Mesenteric fat pad (tissue), 1 donor: ENCODE results near the gene SYNDIG1. TPM values are rescaled to one million over a fixed set of nuclear protein-coding genes. Genes with fewer than 3 reads are reported as not detected.
"Not testable (repeated sequence)": the region's sequence is repeated elsewhere in the genome, so short reads cannot be mapped to it uniquely, and the experiment has no call there.

Experiments
- DNase-seq: peaks from one replicate; pipeline ENCODE4 v3.0.0-alpha.2; 2020; ENCODE audit warnings: low spot score
- total RNA-seq: library from RNA; stranded (reverse); fragmentation: NEBNext Ultra II Directional; extraction: Animal tissue kit (Norgen Biotek cat#: 25700); gene quantifications from one replicate; pipeline ENCODE4 v1.2.1, GENCODE V29; 2021
- donor health status: DM: yes; HTN: yes; CAD: no.

SYNDIG1 gene
- total RNA-seq, 1 donor from 2014 or later: 0.77 TPM

DNA sequence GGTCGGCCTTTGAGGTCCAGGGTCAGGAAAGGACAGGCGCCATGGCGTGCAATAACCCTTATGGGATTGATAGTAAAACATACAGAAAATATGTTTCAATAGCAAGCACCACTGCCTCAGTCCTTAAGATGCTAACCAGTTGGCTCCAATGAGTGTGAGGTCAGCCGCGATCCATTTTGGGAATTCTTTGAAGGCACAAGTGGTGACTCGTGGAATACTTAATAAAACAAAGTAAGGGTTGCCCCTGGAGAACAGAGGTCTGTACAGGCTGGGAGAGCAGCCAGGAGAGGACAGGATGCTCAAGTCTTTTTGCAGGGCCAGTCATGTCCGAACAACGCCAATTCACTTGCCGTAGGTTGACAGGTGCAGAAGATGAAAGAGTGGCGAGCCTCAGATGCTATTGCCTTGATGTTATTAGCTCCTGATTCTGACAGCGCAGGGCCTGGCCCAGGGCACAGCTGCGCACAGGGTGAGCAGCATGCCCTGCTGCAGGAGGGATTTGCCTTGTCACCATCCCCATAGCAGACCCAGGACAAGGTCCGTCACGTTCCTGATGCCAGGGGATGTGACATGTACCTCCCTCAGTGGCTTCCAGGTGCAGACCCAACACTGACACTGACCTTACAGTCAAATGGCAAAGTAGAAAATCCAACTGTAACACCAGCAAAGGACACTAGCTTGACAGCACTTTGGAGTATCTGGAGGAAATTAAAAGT is 21.8 kb downstream of the SYNDIG1 start:
- DNase-seq: no peak

DNA sequence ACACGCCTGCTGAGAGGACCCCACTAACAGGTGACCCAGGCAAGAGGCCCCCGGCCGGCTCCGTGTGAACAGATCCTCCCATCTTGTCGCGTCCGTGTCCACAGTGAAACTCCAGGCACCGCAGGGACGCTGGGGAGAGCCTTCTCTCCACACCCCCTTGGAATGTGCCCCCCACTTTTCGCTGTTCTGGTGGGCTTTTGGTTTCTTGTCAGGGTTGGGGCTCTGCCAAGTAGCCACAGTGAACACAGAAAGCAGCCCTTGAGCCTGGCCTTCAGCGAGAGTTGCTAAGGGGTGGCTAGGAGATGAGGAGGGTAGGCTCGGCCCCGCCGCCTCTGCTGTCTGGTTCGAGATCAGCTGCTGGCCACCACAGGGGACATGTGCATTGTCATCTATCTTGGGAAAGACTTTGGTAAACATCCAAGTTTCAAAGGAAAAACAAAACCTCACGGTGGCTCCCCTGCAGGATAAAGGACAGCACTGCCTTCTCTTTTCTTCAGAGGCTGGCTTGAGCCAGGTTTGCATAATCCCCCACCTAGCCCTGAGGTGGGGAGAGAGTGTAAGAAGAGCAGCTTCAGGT is 22.7 kb downstream of the SYNDIG1 start:
- peak; percentile 81 for DNase-seq

DNA sequence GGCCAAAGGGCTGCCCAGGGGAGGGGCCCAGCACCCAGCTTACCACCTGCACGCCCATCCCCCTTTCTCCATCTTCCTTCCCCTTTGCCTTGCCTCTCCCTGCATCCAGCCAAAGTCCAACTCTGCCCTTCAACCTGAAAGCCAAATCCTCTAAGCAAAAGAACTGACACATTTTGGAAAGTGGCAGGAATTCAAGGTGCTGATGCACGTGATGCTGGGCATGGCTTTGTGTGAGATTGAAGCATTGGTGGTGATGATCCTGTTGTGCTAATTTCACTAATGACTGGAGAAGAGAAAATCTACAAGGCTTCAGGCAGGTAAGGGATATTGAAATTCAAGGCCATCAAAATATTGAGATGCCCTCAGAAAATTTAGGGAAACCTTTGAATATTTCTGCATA is 23.3 kb downstream of the SYNDIG1 start:
- no peak for DNase-seq

DNA sequence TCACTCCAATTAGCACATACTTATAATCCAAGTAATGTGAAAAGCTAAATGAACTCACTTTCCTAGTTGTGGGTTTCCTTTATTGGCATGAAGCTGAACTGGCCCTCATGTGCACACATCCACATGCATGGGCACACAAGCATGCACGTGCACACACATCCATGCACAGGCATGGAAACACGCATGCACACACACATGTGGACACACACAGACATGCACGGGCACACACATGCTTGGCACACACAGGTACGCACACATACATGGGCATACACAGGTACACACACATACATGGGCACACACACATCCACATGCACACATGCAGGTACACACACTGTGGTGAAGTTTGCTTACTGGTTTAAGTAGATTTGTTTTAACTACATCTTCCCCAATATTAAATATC is 23.8 kb downstream of the SYNDIG1 start:
- no peak for DNase-seq

DNA sequence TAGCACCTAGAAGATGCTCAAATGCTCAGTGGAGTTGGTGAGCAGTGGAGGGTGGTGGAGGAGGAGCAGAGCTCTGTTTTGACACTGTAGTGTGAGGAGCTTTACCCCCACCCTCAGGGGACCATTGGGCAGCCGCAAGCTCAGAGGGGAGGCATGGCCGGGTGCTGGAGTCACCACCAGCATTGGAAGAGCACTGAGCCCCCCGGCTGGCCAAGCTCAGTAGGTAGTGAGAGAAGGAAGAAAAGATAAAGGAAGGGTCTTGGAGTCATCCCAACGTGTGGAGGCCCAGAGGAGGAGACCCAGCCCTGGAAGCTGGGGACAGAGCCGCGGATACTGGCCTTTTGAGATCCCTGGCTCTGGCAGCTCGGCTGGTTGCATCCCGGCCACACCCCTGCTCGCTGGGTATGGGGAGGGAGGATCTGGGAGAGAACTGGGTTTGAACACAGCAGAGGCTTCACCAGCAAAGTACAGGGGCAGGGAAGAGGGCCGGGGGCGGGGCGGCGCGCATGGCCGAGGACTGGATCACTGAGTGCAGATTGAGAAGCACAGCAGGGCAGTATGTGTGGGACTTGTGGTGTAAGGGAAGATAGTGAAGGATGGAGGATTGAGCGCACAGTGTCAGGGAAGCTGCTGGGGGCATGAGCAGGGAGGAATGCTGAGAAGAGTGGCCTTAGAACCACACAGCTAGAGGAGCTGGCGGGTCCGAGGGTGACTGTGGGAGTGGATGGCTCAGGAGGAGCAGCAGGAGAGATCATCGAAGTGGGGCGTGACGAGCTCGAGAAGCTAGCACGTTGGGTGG is 24.4 kb downstream of the SYNDIG1 start:
- peak; percentile 81 for DNase-seq

DNA sequence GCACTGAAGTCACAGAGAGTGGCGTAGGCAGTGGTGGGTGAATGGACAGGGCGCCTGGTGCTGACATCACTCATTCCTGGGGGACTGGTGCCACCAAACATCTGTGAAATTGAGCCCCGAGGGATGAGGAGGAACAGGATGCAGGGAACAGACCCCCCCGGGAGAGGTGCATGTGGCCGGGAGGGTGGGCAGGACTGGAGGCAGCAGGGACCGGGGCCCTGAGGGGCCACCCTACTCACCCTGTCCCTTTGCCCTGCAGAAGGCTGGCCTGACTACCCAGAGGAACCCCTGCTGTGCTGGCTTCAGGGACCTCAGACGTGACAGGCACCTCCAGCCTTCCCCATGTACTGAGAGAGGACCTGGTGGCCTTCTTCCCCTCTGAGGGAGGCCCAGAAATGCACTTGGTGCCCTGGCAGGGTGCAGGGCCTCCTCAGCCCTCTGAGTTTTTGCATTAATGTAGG is 25.1 kb downstream of the SYNDIG1 start:
- DNase-seq: peak; percentile 82

DNA sequence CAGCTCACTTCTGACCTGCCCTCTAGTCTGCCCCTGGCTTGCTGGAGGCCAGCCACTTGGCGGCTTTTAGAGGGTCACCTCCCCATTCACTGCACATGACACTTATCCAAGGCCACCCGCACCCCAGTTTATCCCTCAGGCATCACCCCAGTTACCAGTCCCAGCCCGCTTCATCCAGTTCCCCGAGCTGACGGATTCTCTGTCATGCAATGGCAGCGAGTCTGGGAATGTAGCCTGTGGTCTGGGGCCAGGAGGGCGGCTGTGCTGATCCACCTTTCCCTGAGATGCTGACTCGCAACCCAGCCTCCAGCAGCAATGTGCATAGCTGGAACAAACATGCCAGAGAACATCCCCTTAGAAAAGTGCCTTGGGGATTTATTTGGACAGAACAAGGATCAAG is 25.8 kb downstream of the SYNDIG1 start:
- peak; percentile 62 for DNase-seq

DNA sequence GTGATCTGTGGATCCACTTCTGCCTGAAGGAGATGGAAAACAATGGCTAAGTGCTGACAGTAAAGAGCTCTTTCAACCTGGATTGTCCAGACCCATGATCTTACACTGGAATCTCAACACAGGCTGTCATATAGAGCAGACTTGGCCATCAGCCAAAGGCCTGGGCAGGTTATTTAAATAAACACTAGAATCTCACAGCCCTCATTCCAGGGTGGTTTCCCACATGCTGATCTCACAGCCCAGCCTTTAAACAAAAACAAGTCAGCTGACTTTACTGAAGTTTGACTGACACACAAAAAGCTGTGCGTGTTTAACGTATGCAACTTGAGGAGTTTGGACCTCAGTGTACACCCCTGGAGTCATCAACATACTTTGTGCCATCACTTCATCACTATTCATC is 28.4 kb downstream of the SYNDIG1 start:
- no peak for DNase-seq

DNA sequence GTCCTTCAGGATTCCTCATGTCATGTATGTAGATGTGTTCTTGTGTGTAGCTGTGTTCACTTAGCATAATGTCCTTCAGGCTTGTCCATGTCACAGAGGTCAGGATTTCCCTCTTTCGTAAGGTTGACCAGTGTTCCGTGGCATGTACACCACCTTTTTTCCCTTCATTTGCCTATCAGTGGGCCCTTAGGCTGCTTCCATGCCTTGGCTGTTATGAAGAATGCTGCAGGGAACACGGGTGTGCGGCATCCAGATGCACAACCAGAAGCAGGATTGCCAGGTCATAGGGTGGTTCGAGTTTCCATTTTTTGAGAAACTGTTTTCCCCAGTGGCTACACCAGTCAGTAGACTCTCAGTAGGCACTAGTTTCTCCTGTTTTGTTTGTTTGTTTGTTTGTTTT is 29.2 kb downstream of the SYNDIG1 start:
- no peak for DNase-seq

DNA sequence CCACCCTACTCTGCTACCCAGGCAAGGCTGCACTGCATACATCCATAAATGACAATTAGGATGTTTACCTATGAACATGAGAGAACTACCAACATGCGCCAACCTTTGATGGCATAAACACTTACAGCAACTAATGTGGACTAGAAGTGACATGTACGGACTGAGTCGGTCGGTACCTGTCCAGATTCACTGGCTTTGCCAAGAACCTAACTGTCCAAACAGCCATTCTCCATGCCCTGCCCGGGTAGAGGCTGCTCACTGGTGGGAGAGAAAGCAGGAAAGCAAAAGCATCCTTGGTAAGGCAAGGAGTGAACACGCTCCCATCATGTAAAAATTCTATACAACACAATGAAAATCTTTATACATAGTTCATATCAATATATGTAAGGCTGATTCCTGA is 30.0 kb downstream of the SYNDIG1 start:
- DNase-seq: no peak

DNA sequence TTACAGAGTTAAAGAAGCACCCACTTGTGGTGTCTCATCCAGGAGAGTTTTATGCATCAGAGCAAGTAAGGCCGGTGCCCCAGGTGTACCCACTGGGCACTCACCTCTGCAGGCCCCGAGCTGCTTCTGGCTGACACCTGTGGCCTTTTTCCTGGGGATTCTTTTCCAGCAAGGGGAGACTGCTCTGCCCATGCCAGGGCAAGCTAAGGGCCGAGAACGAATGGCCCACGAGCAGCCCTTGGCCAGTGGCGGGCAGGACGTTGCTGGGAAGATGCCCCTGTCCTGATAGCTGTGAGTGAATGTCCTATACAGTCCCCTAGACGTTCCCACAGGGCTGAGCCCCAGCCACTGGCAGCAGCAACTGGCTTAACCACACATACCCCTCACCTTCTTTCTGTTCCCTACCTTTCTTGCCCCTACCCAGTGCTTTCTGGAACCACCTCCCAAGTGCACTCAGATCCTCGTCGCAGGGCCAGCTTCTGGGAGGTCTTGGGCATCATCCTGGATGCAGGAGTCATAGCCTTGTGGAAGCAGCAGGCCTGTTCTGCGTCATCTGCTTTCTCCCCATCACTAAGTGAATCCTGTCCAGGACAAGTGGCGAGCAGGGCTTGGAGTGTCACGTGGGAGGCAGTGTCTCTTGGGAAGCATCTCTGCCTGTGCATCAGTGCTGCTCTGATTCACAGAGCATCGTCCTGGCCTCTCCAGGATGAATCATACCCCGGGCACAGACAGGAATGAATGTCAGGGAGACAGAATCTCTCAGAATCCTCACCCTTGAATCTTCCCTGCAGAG is 32.5 kb downstream of the SYNDIG1 start:
- DNase-seq: peak; percentile 89

DNA sequence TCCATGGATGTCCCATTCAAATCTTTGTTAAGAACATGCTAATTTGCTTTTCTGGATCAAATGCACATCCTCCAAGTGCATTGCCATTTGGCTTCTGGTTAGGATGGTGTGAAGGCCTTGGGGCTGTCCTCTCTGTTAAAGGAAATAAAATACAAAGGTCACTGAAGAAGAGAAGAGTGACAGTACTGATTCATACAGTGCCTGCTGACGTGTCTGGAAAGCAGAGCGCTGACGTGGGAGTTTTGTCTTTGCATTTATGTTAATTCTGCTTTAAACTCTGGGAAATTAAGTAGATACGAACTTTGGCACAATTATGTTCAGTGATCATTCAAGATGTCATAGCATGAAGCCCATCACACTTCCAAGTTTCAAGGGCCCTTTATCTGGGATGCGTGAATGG is 33.2 kb downstream of the SYNDIG1 start:
- no peak for DNase-seq

DNA sequence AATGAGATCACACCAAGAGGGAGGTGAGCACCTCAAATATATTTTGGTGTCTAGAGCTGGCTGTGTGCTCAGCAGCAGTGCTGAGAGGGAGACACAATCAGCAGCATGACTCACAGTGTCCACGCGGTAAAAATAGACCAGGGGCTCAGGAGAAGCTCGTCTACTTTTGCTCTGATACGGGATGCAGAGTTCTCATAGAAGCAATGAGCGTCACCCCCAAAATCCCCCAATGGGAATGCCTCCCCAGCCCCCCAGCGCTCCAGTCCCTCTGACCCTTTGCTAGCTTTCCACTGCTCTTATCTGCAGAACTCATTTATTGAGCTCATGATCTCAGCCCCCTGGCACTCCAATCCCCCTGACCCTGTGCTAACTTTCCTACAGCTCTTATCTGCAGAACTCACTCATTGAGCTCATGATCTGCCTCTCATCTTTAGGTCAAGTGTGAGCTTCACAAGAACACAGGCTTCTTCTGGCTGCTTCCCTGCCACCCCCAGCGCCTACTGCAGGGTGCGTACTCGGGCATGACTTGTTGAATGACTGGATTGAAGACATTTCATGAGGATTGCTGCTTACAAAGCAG is 34.0 kb downstream of the SYNDIG1 start:
- DNase-seq: no peak

DNA sequence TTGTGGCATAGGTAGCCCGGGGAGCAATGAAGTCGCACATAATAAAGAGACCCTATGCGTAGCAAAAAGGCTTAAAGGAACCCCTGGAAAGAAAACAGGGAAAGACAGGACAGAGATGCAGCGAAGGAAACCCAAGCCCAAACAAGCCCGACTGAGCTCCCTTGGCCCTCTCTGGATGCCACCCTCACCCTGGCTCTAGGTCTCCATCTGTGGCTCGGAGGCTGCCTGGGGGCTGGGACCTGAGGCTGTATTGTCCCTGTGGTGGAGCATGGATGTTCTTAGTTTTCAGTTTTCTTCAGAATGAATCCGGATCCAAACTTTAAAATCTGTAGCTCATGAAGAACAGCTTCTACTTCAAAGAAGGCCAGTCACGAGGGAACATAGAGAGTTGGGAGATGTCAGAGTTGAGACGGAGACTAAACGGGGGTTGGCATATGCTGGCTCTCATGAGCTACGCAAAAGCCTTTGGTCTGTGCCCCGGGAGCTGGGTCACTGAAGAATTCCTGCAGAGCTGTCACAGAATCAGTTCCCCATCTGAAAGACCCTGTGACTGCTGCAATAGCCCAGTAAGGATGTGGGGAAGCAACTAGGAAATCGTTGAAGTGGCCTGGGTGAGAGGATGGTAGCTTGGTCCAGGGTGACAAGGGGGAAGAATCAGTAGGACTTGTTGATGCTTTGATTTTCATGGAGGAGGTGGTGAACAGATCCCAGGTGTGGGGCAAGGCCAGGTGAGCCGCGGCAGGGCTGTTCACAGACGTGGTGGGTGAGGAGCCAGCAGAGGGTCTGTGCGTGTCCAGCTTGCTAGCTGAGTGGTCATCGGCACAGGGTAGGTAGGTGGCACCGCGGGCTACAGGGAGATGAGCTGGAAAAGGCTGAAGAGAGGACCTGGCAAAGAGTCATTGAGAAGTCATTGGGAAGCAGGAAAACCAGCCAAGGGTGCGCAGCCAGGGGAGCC is 35.2 kb downstream of the SYNDIG1 start:
- no peak for DNase-seq

DNA sequence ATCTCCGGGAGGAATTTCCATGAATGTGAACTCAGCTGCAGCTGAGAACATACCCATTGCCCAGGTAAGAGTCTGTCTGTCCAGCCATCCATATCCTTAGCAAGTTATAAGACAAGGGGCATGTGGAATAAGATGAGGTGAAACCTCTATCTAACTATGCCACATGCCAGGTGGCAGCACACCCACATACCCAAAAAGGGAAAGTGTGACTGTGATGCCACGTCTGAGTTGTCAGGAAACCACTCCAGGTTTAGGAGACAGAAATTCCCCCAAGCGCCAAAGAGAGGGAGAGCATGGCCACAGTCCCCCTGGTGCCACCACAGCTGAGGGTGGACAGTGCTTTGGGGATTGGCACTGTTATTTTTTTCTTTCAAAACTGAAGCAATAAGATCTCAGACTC is 36.7 kb downstream of the SYNDIG1 start:
- no peak for DNase-seq

DNA sequence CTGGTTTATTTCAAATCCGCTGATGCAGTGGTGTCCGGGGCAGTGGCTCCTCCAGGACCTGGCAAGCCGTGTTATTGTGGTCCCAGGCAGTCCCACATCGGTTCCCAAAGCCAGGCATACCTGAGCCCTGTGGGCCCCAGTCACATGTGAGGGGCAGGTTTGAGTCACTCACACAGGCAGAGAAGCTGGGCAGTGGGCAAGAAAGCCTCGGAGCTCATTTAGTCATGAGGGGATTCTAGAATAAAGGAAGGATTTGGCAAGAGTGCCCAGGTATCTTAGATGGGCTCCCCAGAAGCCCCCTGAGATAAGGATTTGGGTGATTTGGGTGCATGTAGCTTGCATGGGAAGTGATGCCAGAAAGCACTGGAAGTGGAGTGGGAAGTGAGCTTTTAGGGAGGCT is 37.3 kb downstream of the SYNDIG1 start:
- no peak for DNase-seq

DNA sequence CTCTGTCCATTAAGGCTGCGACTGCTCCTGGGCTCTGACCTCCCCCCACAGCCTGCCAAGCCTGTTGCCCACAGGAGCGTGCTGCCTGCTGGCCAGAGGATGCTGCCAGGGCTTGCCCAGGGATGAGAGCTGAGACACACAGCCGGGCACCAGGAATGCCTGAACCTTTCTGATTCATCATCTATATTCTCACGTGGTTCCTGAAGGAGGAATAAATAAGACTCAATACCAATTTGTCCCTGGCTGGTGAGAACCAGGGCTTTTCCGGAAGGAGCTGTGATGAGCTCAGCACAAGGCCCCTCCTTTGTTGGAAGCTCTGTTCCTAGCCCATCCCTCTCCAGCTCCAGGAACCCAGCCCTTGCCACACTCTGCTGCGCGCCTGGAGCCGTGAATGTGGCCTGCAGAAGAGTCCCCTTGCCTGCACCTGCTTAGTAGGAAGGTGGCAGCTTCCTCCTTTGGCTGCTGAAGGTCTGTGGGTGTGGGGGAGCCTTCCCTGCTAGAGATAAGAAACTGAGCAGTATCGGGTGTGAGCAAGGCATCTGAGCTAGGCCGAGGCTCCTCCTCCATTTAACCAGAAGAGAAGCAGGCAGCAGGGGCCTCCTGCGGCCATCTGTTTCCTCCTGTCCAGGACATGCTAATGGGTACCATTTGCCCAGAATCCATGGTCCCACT is 37.9 kb downstream of the SYNDIG1 start:
- DNase-seq: no peak

DNA sequence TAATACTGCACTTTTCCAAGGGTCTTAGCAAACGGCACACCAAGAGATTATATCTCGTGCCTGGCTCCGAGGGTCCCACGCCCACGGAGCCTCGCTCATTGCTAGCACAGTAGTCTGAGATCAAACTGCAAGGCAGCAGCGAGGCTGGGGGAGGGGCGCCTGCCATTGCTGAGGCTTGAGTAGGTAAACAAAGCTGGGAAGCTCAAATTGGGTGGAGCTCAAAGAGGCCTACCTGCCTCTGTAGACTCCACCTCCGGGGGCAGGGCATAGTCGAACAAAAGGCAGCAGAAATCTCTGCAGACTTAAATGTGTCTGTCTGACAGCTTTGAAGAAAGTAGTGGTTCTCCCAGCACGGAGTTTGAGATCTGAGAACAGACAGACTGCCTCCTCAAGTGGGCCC is 43.0 kb downstream of the SYNDIG1 start:
- DNase-seq: not testable (repeated sequence)

DNA sequence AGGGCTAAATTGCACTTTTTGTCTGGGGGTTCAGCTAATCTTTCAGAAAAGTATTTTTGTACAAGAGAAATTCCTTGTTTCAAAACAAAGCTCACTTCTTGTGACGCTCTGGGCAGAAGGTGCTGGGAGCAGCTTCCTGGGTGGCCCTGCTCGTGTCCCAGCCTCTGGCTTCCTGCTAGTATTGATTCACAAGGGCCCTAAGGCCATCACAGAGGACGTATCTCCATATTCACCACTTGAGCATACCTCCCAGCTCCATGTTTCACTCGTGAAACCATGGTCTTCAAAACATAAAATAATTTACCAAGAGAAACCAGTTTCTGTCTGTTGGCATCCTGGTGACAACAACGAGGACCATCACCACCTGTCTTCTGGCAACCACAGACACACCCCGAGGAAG is 49.1 kb downstream of the SYNDIG1 start:
- no peak for DNase-seq
